HG03558 (cell line): ENCODE results near the gene RNPEP.
"Not testable (repeated sequence)": the region's sequence is repeated elsewhere in the genome, so short reads cannot be mapped to it uniquely, and the experiment has no call there.

Experiments used
- ATAC-seq: cut with Tn5 transposase; IDR thresholded peaks from one replicate; pipeline ENCODE4 v1.9.1; 2021; ENCODE audit warnings: moderate number of reproducible peaks; ENCODE audit not compliant: unreplicated experiment; ENCODE audit errors: extremely low read depth

The RNPEP gene, protein sequence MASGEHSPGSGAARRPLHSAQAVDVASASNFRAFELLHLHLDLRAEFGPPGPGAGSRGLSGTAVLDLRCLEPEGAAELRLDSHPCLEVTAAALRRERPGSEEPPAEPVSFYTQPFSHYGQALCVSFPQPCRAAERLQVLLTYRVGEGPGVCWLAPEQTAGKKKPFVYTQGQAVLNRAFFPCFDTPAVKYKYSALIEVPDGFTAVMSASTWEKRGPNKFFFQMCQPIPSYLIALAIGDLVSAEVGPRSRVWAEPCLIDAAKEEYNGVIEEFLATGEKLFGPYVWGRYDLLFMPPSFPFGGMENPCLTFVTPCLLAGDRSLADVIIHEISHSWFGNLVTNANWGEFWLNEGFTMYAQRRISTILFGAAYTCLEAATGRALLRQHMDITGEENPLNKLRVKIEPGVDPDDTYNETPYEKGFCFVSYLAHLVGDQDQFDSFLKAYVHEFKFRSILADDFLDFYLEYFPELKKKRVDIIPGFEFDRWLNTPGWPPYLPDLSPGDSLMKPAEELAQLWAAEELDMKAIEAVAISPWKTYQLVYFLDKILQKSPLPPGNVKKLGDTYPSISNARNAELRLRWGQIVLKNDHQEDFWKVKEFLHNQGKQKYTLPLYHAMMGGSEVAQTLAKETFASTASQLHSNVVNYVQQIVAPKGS

DNA sequence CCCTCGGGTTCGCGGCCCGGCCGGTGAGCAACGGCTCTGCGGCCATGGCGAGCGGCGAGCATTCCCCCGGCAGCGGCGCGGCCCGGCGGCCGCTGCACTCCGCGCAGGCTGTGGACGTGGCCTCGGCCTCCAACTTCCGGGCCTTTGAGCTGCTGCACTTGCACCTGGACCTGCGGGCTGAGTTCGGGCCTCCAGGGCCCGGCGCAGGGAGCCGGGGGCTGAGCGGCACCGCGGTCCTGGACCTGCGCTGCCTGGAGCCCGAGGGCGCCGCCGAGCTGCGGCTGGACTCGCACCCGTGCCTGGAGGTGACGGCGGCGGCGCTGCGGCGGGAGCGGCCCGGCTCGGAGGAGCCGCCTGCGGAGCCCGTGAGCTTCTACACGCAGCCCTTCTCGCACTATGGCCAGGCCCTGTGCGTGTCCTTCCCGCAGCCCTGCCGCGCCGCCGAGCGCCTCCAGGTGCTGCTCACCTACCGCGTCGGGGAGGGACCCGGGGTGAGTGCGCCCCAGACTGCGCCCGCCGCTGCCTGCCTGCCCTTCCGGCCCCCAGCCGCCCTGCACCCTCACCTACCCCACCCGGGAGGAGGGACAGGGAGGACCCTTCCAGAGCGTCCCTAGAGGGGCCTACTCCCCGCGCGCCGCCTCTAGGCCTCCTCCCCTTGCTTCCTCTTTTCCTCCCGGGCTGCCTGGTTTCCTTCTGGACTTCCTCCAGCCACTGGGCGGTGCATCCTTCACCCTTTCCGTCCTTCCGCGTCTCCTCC, at the start of gene RNPEP:
Gene RNPEP (plus strand): TSS at position 26 of the 757 bp plus-strand sequence. CDS start 19 bp downstream, at position 45.
- peak; percentile 38 for ATAC-seq

DNA sequence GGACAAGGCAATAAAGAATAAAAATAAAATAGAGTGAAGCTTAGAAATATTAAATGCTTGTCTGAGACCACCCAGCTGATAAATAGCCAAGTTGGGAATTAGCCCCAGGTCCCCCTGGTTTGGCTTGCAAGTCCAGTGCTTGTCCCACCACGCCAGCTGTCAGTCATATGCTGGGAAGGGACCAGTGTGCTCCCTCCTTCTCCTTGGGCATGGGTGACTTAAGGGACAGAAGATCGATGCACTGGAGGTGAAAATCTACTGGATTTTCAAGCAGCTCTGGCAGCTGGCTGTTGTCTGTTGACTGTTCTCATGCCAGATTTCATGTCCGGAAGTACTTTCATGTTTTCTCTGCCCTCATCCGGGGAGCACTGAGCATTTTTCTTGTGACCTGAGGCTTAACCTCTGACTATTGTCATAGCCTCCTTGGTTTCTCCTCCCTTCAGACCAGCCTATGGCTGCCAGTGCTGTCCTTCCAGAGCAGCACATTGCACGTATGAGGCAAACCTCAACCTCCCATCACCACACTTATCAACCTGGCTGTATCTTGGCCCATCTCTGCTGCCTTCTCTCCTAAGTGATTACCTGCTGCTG, 48.5 kb upstream of the RNPEP start:
- ATAC-seq: no peak

DNA sequence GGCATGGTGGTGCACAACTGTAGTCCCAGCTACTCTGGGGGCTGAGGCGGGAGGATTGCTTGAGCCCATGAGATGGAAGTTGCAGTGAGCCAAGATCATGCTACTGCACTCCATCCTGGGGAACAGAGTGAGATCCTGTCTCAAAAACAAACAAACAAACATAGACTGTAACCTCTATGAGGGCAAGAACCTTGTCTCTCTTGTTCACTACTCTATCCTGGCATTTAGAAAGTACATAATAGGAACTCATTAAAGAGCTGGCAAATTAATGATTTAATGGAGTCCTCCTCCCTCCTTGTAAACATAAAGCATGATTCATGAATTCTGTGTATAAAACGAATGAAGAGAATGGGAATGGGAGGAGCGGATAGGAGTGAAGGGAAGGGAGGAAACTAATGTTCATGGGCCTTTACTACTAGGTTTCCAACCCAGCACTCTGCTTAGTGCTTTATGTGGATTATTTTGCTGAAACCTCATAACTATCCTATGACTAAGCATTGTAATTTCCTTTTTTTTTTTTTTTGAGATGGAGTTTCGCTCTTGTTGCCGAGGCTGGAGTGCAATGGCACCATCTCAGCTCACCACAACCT, 44.7 kb upstream of the RNPEP start:
- ATAC-seq: no peak

DNA sequence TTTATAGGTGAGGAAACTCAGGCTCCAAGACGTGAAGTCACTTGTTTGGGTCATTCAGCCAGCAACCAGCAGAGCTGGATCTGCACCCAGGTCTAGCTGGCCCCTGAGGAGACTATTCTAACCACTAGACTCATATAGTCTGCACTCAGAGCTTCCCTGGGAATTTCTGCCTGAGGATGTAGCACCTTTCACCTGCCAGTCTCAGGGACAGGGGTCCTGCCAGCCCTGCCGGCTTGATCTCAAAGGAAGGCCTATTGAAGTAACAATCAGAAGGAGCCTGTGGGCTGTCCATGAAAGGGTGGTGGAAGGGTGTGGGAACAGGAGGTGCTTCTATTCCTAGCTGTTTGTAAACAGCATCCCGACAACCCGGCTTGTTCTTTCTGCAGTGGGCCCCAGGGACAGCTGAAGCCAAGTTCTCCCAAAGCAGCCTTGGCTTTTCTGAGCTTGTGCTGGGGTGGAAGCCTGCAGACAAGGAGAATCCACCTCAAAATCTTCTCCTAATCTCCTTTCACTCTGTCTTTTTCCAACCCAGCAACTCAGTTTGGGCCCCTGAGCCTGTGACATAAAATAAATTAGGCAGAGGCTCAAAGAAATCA, 43.9 kb upstream of the RNPEP start:
- ATAC-seq: no peak

DNA sequence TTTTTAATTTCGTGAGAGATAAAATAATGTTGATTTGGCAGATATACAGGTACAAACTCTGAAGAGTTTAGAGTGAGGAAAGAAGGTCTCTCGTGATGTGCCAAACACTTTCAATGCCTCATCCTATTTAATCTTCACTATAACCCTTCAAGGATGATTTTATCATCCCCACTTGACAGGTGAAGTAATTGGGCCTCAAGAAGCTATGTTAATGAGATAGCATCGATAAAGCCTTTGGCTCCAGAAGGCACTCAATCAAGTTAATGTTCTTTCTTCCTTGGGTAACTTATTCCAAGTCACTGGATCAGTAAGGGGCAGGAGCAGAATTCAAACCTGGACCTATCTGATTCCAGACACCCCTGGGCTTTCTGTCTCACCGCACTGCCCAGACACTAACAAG, 43.3 kb upstream of the RNPEP start:
- ATAC-seq: no peak

DNA sequence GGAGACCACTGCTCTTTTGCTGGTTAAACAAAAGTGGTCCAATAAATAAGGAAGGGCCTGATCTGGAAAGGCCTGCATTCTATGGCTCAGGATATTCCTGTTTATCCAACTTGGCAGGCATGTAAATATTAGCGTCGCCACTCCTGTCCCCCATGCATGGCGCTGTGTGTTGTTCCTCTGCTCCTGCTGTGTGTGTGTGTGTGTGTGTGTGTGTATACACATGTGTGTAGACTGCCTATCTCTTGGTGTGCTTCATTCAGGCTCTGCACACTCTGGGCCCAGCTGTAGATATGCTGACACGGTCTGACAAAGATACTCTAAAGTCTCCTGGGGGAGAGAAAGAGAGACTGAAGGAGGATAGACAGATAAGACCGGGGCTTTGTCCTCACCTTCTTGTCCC, 42.9 kb upstream of the RNPEP start:
- ATAC-seq: no peak

DNA sequence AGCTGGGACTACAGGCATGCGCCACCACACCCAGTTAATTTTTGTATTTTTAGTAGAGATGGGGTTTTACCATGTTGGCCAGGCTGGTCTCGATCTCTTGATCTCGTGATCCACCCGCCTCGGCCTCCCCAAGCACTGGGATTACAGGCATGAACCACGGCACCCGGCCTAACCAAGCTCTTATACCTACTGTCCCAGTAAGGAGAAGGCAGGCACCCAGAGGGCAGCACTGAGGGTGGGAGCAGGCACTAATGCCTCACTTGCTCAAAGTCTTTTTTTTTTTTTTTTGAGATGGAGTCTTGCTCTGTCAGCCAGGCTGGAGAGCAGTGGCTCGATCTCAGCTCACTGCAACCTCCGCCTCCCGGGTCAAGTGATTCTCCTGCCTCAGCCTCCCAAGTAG, 42.1 kb upstream of the RNPEP start:
- ATAC-seq: not testable (repeated sequence)

DNA sequence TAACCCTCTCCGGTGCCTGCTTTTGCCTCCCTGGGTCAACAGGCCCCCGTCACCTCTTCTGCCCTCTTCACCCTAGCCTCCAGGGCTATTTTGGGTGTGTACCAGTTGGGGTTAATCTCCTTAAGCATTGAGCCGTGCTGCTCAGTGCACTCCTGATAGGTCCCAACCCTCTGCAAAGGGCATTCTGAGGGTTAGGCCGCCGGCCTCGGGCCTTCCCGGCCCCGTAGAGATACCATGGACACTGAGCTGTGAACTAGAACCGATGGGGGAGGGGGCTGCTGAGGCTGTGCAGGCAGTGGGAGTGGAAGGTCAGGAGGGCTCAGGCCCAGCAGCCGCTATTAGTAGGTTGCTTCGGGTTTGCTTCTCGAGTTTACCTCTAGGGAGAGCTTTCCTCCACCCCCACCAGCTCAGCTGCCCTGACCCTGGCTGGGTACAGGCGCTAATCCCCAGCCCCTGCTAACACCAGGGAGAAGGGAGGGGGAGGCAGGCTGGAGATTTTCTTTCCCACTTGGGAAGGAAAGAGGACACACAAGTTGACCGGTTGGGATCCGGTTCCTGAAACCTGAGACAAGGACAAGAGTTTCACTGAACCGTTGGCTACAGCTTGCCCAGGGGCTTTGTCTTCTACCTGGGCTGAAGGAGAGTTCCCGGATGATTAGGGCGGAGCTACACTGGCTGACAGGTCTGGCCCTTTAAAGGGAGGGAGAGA, 40.9 kb upstream of the RNPEP start:
- ATAC-seq: no peak

DNA sequence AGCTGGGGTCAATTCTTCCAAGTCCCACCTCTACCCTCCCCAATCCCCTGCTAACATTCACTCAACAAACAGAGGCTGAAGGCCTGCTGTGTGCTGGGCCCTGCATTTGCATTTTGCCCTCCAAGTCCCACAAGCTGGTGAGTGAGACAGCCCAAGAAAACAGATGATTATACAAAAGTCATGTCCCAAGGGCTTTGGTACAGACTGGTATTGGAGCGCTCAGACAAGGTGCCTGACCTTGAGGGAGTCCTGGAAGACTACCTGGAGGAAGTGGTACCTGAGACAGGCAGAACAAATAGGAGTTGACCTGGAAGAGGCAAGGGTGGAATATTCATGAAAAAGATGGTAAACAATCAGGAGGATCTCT, 40.3 kb upstream of the RNPEP start:
- ATAC-seq: no peak

DNA sequence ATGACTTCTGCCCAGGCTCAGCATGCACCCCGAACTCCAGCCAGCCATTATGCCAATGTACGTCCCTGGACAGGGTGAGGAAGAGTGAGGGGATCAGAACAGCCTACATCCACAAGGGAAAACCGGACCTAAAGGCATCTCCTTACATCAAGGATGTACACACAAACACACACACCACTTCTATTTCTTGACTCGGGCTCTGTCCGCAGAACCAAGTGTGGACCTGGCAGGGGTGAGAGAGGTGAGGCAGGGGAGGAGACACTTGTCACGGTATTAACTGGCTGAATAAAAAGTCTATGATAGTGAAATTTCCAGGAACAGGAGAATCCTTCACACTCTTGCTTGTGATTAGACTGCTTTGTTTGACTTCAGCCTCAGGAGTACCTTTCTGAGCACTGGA, 38.4 kb upstream of the RNPEP start:
- no peak for ATAC-seq

DNA sequence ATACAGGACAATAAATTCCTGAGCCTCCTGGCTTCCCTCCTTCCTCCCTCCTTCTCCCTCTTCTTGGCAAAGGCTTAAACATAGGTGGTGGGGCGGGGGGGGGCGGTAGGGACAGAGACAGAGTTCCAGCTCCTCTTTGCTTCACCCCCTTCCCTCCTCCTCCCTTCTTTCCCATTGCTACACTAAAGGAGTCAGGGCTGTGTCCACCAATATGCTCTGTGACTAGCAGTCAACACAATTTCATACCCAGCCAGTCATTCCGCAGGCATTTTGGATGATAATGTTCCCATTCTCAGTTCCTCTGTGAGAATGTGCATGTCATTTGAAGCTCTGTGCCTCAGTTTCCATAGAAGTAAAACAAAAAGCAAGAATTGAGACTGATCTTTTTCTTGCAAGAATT, 37.8 kb upstream of the RNPEP start:
- no peak for ATAC-seq

DNA sequence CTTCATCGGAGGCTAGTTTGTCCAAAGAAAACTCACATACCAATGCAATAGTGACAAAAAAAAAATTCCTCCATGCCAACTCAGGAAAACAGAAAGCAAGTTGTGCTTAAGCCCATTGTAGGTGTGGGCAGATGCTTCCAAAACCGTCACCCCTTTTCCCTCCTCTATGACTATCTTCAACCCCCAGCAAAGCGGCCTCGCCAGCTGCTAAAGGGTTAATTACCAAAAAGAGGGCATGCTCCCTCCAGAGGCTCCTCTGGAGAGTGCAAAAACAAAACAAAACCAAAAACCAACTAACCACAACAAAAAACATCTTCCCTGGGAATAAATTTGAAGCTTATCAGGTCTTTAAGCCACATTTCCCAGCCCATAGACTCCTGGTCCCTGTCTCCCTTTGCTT, 37.3 kb upstream of the RNPEP start:
- no peak for ATAC-seq

DNA sequence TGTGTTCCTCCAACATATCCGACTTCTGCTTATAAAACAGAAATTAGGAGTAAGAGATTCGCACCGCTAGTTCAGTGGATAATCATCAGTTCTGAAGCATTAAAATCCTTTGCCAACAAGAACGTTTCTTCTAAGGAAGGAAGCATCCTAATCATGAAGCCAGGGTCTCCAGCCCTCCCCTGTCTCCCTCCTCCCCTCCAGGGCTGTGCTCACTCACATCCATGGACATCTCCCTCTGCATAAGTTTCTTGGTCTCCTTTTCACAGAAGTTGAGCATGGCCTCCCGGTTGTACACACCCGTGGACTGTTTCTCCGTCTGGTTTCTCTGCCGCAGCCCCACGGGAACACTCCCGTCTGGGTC, 36.6 kb upstream of the RNPEP start:
- ATAC-seq: no peak

DNA sequence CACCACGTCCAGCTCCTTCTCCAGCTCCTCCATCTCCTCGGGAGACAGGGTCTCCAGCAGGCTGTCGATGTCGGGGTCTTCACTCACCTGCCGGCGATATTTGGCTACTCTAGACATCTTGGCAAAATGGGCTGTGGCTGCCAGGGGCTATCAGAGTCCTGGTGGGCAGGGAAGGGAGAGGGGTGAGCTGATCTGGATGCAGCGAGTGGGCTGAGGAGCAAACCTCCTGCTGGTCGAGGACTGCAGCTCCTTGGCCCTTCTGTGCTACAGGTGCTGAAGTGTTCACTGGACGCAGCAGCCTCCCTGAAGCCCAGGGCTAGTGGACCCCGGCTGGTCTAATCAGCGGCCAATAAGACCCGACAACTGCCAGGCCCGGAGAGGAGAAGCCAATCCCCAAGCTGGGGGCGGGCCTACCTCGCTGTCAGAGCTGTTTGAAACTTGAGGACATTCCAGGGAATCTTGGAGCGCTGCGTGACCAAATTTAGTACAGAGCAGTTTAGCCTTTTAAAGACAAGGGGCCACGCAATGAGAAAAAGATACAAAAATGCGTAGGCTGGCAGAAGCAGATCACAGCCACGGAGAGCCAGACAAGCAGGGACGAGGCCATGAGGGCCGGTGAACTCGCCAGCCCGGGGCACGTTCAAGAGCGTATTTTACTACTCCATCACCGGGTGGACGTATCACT, 36.1 kb upstream of the RNPEP start, which contains the start of gene LMOD1:
Gene LMOD1 (minus strand): TSS at position 325 of the 685 bp plus-strand sequence. CDS start 208 bp downstream, at position 117.
- no peak for ATAC-seq

DNA sequence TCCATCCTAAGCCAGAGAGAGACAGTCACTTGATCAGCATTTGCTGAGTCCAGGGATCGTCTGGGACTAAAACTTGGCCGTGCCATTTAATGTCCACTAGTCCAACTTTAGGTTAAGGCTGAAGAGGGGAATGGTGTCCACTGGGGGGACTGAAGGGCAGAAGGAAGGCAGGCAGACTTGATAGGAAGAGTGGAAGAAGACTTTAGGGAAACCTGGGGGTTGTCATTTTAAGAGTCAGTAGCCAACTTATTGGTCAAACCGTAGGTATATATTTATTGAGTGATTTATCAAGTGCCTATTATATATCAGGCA, 34.8 kb upstream of the RNPEP start:
- ATAC-seq: no peak

DNA sequence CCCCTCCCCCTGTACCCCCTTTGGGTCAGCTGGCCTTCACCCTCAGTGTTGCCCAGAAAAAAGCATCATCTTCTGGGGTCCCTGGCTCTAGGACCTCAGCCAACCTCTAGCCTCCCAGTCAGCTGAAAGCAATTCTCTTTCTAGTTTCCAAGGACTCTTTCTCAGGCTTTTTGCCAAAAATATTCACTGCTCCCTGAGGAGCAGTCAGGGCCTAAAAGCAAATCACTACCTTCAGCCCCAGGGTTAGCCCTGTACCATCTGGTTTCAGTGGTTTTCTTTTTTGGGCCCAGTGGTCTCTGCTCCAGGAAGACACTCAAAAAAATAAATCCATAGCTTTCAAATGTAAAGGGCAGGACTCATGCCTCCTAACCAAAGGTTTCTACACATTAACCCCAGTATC, 33.0 kb upstream of the RNPEP start:
- no peak for ATAC-seq

DNA sequence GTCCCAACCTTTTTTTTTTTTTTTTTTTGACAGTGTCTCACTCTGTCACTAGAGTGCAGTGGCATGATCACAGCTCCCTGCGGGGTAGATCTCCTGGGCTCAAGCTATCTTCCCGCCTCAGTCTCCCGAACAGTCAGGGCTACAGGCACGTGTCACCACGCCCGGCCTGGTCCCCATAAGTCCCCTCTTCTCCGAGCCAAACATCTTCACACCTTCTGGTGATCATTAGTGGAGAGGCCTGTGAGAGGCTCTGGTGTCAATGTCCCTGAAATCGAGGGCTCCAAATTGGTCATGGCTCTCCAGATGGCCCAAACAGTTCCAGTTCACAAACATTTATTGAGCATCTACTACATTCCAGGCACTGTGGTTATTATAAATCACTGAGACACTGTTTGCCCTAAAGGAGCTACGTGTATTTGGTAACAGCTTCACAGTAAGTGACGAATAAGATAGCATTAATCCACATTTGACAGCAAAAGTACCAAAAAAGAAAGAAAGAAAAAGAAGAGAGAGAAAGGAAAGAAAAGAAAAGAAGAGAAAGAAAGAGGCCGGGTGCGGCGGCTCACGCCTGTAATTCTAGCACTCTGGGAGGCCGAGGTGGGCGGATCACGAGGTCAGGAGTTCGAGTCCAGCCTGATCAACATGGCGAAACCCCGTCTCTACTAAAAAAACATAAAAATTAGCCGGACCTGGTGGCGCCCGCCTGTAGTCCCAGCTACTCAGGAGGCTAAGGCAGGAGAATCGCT, 28.0 kb upstream of the RNPEP start:
- ATAC-seq: no peak

DNA sequence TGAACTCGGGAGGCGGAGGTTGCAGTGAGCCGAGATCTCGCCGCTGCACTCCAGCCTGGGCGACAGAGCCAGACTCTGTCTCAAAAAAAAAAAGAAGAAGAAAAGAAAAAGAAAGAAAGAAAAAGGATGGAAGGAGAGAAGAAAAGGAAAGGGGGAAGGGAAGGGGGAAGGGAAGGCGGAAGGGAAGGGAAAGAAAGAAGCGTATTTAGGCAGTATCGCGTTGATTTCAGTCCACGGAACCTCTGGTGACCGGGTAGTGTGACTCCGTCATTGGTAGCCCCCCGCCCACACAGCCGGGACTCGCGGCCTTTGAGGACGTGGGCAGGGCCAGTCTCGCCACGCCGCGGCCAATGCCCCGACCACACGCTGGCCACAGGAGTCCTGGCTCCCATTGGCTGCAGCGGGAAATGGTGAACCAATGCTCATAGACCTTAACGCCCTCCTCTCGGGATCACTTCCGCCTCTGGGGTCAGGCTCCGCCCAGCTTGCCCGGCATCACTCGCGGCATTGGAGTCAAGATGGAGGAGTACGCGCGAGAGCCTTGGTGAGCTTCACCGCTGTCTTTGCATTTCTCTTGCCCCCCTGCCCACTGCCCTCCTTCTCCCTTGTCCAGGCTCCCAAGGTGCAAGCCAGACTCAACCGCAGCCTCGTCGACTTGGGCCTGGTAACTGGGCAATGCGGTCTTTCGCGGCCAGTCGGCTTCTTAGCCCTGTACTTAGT, 27.3 kb upstream of the RNPEP start, which contains the start of gene TIMM17A:
Gene TIMM17A (plus strand): TSS at position 495 of the 720 bp plus-strand sequence. CDS start 24 bp downstream, at position 519.
- ATAC-seq: peak; percentile 98
